Measurements from ENCODE around the gene KIF12.

Gene KIF12

GRCh38 chr9:114096041-114096511 is 3.0 kb downstream of the KIF12 start:
- H3K9ac ChIP-seq (ENCODE audit: low read length): no peak overlapping the region
- no peaks in the 10 kb centered on the region for H3K27me3 ChIP-seq (ENCODE audit: control insufficient read depth, insufficient read depth, low read length)

GRCh38 chr9:114094971-114095370 is 4.1 kb downstream of the KIF12 start:
- H3K4me3 ChIP-seq (ENCODE audit: low read length): no peak overlapping the region
- H3K4me1 ChIP-seq (ENCODE audit: control insufficient read depth, insufficient read depth, low read length): peaks cover 16% of the 10 kb centered on the region
- H3K36me3 ChIP-seq (ENCODE audit: control insufficient read depth, insufficient read depth, low read length): peaks cover 4% of the 10 kb centered on the region
- no peak overlapping the region for H3K9ac ChIP-seq (ENCODE audit: low read length)
- no peaks in the 10 kb centered on the region for H3K9me3 ChIP-seq (ENCODE audit: control insufficient read depth, low read length)
- no peaks in the 10 kb centered on the region for H3K27me3 ChIP-seq (ENCODE audit: control insufficient read depth, insufficient read depth, low read length)

More at GRCh38 chr9:114096041-114096511, 3.0 kb downstream of the KIF12 start:
- Histone ChIP-seq H3K4me3 (ENCODE audit: low read length) (no peak overlapping the region), H3K9me3 (ENCODE audit: control insufficient read depth, low read length) (no peaks in the 10 kb centered on the region), H3K4me1 (ENCODE audit: control insufficient read depth, insufficient read depth, low read length) (peaks cover 16% of the 10 kb centered on the region), H3K36me3 (ENCODE audit: control insufficient read depth, insufficient read depth, low read length) (peaks cover 4% of the 10 kb centered on the region)

- H3K4me3 ChIP-seq (ENCODE audit: low read length): no peak overlapping the region
- no peaks in the 10 kb centered on the region for H3K9me3 ChIP-seq (ENCODE audit: control insufficient read depth, low read length)
- H3K9ac ChIP-seq (ENCODE audit: low read length): no peak overlapping the region
- peaks cover 11% of the 10 kb centered on the region for H3K4me1 ChIP-seq (ENCODE audit: control insufficient read depth, insufficient read depth, low read length)
- peaks cover 4% of the 10 kb centered on the region for H3K36me3 ChIP-seq (ENCODE audit: control insufficient read depth, insufficient read depth, low read length)
- no peaks in the 10 kb centered on the region for H3K27me3 ChIP-seq (ENCODE audit: control insufficient read depth, insufficient read depth, low read length)
These were observed 5.2 kb downstream of the KIF12 start for GRCh38 chr9:114093761-114094505.

GRCh38 chr9:114093031-114093471 is 6.0 kb downstream of the KIF12 start:
- Histone ChIP-seq H3K4me3 (ENCODE audit: low read length) (no peak overlapping the region), H3K4me1 (ENCODE audit: control insufficient read depth, insufficient read depth, low read length) (peaks cover 9% of the 10 kb centered on the region), H3K9ac (ENCODE audit: low read length) (no peak overlapping the region), H3K9me3 (ENCODE audit: control insufficient read depth, low read length) (no peaks in the 10 kb centered on the region), H3K36me3 (ENCODE audit: control insufficient read depth, insufficient read depth, low read length) (peaks cover 4% of the 10 kb centered on the region), H3K27me3 (ENCODE audit: control insufficient read depth, insufficient read depth, low read length) (no peaks in the 10 kb centered on the region)

- peaks cover 3% of the 10 kb centered on the region for H3K4me1 ChIP-seq (ENCODE audit: control insufficient read depth, insufficient read depth, low read length)
- no peaks in the 10 kb centered on the region for H3K27me3 ChIP-seq (ENCODE audit: control insufficient read depth, insufficient read depth, low read length)
- H3K36me3 ChIP-seq (ENCODE audit: control insufficient read depth, insufficient read depth, low read length): peaks cover 4% of the 10 kb centered on the region
- no peaks in the 10 kb centered on the region for H3K9me3 ChIP-seq (ENCODE audit: control insufficient read depth, low read length)
- no peak overlapping the region for H3K4me3 ChIP-seq (ENCODE audit: low read length)
- H3K9ac ChIP-seq (ENCODE audit: low read length): no peak overlapping the region
These were observed 6.8 kb downstream of the KIF12 start for GRCh38 chr9:114092336-114092735.

GRCh38 chr9:114091711-114092110 is 7.4 kb downstream of the KIF12 start:
- Histone ChIP-seq H3K9ac (ENCODE audit: low read length) (no peak overlapping the region), H3K4me3 (ENCODE audit: low read length) (no peak overlapping the region), H3K4me1 (ENCODE audit: control insufficient read depth, insufficient read depth, low read length) (no peaks in the 10 kb centered on the region), H3K36me3 (ENCODE audit: control insufficient read depth, insufficient read depth, low read length) (peaks cover 4% of the 10 kb centered on the region), H3K9me3 (ENCODE audit: control insufficient read depth, low read length) (no peaks in the 10 kb centered on the region), H3K27me3 (ENCODE audit: control insufficient read depth, insufficient read depth, low read length) (no peaks in the 10 kb centered on the region)

- H3K4me1 ChIP-seq (ENCODE audit: control insufficient read depth, insufficient read depth, low read length): no peaks in the 10 kb centered on the region
- H3K4me3 ChIP-seq (ENCODE audit: low read length): no peak overlapping the region
- H3K27me3 ChIP-seq (ENCODE audit: control insufficient read depth, insufficient read depth, low read length): no peaks in the 10 kb centered on the region
- no peak overlapping the region for H3K9ac ChIP-seq (ENCODE audit: low read length)
- H3K36me3 ChIP-seq (ENCODE audit: control insufficient read depth, insufficient read depth, low read length): peaks cover 4% of the 10 kb centered on the region
- no peaks in the 10 kb centered on the region for H3K9me3 ChIP-seq (ENCODE audit: control insufficient read depth, low read length)
These were observed 8.3 kb downstream of the KIF12 start for GRCh38 chr9:114090798-114091197.

- no peaks in the 10 kb centered on the region for H3K4me1 ChIP-seq (ENCODE audit: control insufficient read depth, insufficient read depth, low read length)
- H3K27me3 ChIP-seq (ENCODE audit: control insufficient read depth, insufficient read depth, low read length): no peaks in the 10 kb centered on the region
These were observed 9.8 kb downstream of the KIF12 start for GRCh38 chr9:114089206-114089840.

GRCh38 chr9:114088571-114089170 is 10.4 kb downstream of the KIF12 start:
- no peaks in the 10 kb centered on the region for H3K4me1 ChIP-seq (ENCODE audit: control insufficient read depth, insufficient read depth, low read length)

More at GRCh38 chr9:114089206-114089840, 9.8 kb downstream of the KIF12 start:
- no peak overlapping the region for H3K4me3 ChIP-seq (ENCODE audit: low read length)
- peaks cover 4% of the 10 kb centered on the region for H3K36me3 ChIP-seq (ENCODE audit: control insufficient read depth, insufficient read depth, low read length)
- no peak overlapping the region for H3K9ac ChIP-seq (ENCODE audit: low read length)
- H3K9me3 ChIP-seq (ENCODE audit: control insufficient read depth, low read length): no peaks in the 10 kb centered on the region

GRCh38 chr9:114087721-114088120 is 11.4 kb downstream of the KIF12 start:
- no peaks in the 10 kb centered on the region for H3K27me3 ChIP-seq (ENCODE audit: control insufficient read depth, insufficient read depth, low read length)
- peaks cover 1% of the 10 kb centered on the region for H3K4me1 ChIP-seq (ENCODE audit: control insufficient read depth, insufficient read depth, low read length)
- no peak overlapping the region for H3K4me3 ChIP-seq (ENCODE audit: low read length)
- H3K9ac ChIP-seq (ENCODE audit: low read length): no peak overlapping the region
- no peaks in the 10 kb centered on the region for H3K36me3 ChIP-seq (ENCODE audit: control insufficient read depth, insufficient read depth, low read length)
- no peaks in the 10 kb centered on the region for H3K9me3 ChIP-seq (ENCODE audit: control insufficient read depth, low read length)

More at GRCh38 chr9:114088571-114089170, 10.4 kb downstream of the KIF12 start:
- Histone ChIP-seq H3K4me3 (ENCODE audit: low read length) (no peak overlapping the region), H3K9ac (ENCODE audit: low read length) (no peak overlapping the region), H3K36me3 (ENCODE audit: control insufficient read depth, insufficient read depth, low read length) (peaks cover 4% of the 10 kb centered on the region), H3K9me3 (ENCODE audit: control insufficient read depth, low read length) (no peaks in the 10 kb centered on the region), H3K27me3 (ENCODE audit: control insufficient read depth, insufficient read depth, low read length) (no peaks in the 10 kb centered on the region)

- H3K4me1 ChIP-seq (ENCODE audit: control insufficient read depth, insufficient read depth, low read length): peaks cover 12% of the 10 kb centered on the region
- no peaks in the 10 kb centered on the region for H3K9me3 ChIP-seq (ENCODE audit: control insufficient read depth, low read length)
- H3K27me3 ChIP-seq (ENCODE audit: control insufficient read depth, insufficient read depth, low read length): no peaks in the 10 kb centered on the region
- H3K9ac ChIP-seq (ENCODE audit: low read length): no peak overlapping the region
- no peaks in the 10 kb centered on the region for H3K36me3 ChIP-seq (ENCODE audit: control insufficient read depth, insufficient read depth, low read length)
- H3K4me3 ChIP-seq (ENCODE audit: low read length): no peak overlapping the region
These were observed 12.5 kb downstream of the KIF12 start for GRCh38 chr9:114086607-114087006.

GRCh38 chr9:114086009-114086408 is 13.1 kb downstream of the KIF12 start:
- Histone ChIP-seq H3K9me3 (ENCODE audit: control insufficient read depth, low read length) (no peaks in the 10 kb centered on the region), H3K9ac (ENCODE audit: low read length) (no peak overlapping the region), H3K27me3 (ENCODE audit: control insufficient read depth, insufficient read depth, low read length) (no peaks in the 10 kb centered on the region), H3K4me3 (ENCODE audit: low read length) (no peak overlapping the region), H3K36me3 (ENCODE audit: control insufficient read depth, insufficient read depth, low read length) (no peaks in the 10 kb centered on the region), H3K4me1 (ENCODE audit: control insufficient read depth, insufficient read depth, low read length) (peaks cover 18% of the 10 kb centered on the region)
